GM18517 (cell line): ENCODE measurements around the gene ZNF407.
A peak's percentile ranks its signal among the peaks of the same experiment; 100 is the strongest.

ENCODE experiments used
- ATAC-seq: cut with Tn5 transposase; IDR thresholded peaks from one replicate; pipeline ENCODE4 v1.9.1; 2021; ENCODE audit warnings: mild to moderate bottlenecking, moderate library complexity; ENCODE audit not compliant: unreplicated experiment

The ZNF407 gene

GRCh38 chr18:74819433-74820059 lies 221.9 kb downstream of the ZNF407 start:
- peak; percentile 75 for ATAC-seq

GRCh38 chr18:74820160-74820780 lies 222.6 kb downstream of the ZNF407 start:
- no peak for ATAC-seq

GRCh38 chr18:74825460-74825859 lies 227.8 kb downstream of the ZNF407 start:
- ATAC-seq = no peak

- ATAC-seq = no peak
These were observed 228.9 kb downstream of the ZNF407 start for GRCh38 chr18:74826572-74826971.

- ATAC-seq = no peak
These were observed 230.5 kb downstream of the ZNF407 start for GRCh38 chr18:74828200-74828599.

GRCh38 chr18:74831571-74832250 lies 234.0 kb downstream of the ZNF407 start:
- no peak for ATAC-seq

GRCh38 chr18:74832381-74832780 lies 234.7 kb downstream of the ZNF407 start:
- no peak for ATAC-seq

GRCh38 chr18:74832999-74833398 lies 235.3 kb downstream of the ZNF407 start:
- ATAC-seq = no peak

- no peak for ATAC-seq
These were observed 237.0 kb downstream of the ZNF407 start for GRCh38 chr18:74834424-74835309.

- no peak for ATAC-seq
These were observed 238.8 kb downstream of the ZNF407 start for GRCh38 chr18:74836296-74837139.

GRCh38 chr18:74840492-74841167 lies 243.0 kb downstream of the ZNF407 start:
- no peak for ATAC-seq

GRCh38 chr18:74841248-74841647 lies 243.6 kb downstream of the ZNF407 start:
- ATAC-seq = no peak

- no peak for ATAC-seq
These were observed 251.6 kb downstream of the ZNF407 start for GRCh38 chr18:74849301-74849700.

- no peak for ATAC-seq
These were observed 258.8 kb downstream of the ZNF407 start for GRCh38 chr18:74856434-74856833.

GRCh38 chr18:74856928-74857327 lies 259.3 kb downstream of the ZNF407 start:
- no peak for ATAC-seq

GRCh38 chr18:74857901-74858300 lies 260.2 kb downstream of the ZNF407 start:
- no peak for ATAC-seq

- no peak for ATAC-seq
These were observed 263.5 kb downstream of the ZNF407 start for GRCh38 chr18:74861154-74861553.

GRCh38 chr18:74862094-74862493 lies 264.4 kb downstream of the ZNF407 start:
- no peak for ATAC-seq

- ATAC-seq = no peak
These were observed 268.9 kb downstream of the ZNF407 start for GRCh38 chr18:74866577-74866976.

- ATAC-seq = no peak
These were observed 270.8 kb downstream of the ZNF407 start for GRCh38 chr18:74868461-74868860.
